AG09309 (cell line): ENCODE data around the gene MAP3K5.
"Not testable (repeated sequence)": the region's sequence is repeated elsewhere in the genome, so short reads cannot be mapped to it uniquely, and the experiment has no call there.

Experiments
- DNase-seq: peaks from one replicate; pipeline ENCODE4 v3.0.0-alpha.2; 2010; ENCODE audit warnings: low read depth
- H3K4me3 ChIP-seq: 2 replicates; pipeline ENCODE4 v1.5.1; 2011; ENCODE audit warnings: mild to moderate bottlenecking, low read depth, low read length, moderate library complexity; ENCODE audit not compliant: control insufficient read depth
- TF ChIP-seq, protein P1 (sequence below): IDR thresholded peaks from 2 replicates; pipeline ENCODE4 v1.5.1; 2011; ENCODE audit warnings: mild to moderate bottlenecking, low read depth, low read length, inconsistent platforms; ENCODE audit not compliant: insufficient read depth, control insufficient read depth; ENCODE audit errors: missing control alignments

MAP3K5 gene

DNA sequence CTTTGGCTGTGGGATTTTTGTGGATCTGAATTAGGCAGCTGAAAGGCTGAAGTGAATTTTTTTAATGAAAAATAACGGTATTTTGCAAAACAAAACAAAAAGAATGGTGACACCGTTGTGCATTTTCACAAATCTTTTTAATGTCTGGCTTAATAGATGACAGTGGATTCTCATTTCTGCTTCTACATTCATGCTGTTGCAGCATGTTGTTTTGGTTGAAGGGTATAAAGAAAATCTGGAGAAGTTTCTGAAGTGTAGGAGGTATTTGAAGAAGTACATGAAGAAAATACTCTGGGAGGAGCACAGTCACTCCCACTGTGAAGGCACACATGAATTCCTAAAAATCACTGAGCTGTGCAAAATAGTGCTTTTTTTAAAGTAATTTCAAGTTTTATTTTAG lies 3.1 kb upstream of the MAP3K5 start:
- no peak overlapping the region for H3K4me3 ChIP-seq
- TF ChIP-seq, protein P1, sequence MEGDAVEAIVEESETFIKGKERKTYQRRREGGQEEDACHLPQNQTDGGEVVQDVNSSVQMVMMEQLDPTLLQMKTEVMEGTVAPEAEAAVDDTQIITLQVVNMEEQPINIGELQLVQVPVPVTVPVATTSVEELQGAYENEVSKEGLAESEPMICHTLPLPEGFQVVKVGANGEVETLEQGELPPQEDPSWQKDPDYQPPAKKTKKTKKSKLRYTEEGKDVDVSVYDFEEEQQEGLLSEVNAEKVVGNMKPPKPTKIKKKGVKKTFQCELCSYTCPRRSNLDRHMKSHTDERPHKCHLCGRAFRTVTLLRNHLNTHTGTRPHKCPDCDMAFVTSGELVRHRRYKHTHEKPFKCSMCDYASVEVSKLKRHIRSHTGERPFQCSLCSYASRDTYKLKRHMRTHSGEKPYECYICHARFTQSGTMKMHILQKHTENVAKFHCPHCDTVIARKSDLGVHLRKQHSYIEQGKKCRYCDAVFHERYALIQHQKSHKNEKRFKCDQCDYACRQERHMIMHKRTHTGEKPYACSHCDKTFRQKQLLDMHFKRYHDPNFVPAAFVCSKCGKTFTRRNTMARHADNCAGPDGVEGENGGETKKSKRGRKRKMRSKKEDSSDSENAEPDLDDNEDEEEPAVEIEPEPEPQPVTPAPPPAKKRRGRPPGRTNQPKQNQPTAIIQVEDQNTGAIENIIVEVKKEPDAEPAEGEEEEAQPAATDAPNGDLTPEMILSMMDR: no peak
- no peak for DNase-seq

DNA sequence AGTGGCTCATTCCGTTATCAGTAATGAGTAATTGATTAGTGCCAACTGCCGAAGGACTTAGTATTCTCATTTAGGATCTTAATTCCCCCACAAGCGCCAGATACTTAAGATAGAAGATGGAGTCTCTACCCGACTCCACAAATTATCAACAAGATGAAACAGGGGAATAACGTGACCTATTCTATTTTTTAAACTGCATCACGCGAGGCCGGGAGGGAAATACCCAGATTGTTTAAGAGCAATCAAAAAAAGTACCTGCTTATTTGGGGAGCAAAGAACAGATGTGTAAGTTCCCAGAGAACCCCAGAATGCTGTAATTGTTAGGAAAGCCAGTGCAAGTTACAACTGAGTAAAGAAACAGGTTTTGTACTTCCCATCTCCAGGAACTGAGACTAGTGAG lies 1.1 kb upstream of the MAP3K5 start:
- peak overlapping the region; percentile 98 for H3K4me3 ChIP-seq
- TF ChIP-seq, protein P1: no peak
- DNase-seq: no peak

DNA sequence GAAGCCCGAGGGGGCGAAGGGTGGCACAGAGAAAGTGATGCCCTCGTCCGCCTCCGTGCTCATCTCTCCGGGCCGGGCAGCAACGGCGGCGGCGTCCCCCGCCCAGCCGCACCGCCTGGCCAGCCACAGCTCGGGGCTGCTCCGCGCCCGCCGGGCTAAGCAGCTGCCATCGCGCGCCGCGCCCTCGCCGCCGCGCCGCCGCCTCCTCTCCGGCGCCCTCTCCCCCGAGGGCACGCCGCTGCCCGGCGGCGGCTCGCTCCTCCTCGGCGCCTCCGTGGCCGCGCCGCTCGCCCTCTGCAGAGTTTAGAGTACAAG lies 225 bp downstream of the MAP3K5 start:
- peak overlapping the region; percentile 98 for H3K4me3 ChIP-seq
- TF ChIP-seq, protein P1: no peak
- no peak for DNase-seq

DNA sequence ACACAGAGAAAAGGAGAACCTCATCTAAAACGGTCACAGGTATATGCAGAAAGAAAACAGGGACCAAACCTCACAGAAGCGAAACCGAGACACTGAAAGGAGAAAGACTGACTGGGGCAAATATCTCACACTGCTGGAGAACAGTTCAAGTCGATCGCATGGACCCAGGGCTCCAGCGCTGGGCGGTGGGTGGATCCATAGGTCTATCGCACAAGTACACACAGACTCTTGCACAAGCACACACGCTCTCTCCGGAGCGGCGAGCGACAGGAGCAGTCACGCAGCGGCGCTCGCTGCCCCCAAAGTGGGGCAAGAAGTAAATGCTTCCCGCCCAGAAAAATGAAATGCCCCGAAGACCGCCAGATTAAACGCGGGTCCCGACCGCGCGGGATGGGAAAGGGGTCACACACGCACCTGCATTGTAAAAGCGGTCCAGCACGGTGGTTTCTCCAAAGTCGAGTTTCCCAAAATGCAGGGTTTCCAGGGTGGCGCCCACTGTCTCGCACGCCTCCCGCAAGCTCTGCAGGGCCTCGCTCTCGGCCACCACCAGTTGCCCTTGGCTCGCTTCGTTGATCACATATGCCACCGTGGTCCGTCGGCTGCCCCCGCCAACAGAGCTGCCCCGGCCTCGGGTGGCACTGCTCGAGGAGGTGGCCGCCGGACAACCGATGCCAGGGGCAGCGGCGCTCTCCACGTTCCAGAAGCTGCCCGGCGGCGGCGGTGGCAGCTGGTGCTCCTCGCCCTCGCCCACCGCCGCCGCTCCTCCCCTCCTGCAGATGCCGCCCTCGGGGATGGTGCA lies 782 bp downstream of the MAP3K5 start:
- peak overlapping the region; percentile 98 for H3K4me3 ChIP-seq
- TF ChIP-seq, protein P1: no peak
- DNase-seq: no peak

DNA sequence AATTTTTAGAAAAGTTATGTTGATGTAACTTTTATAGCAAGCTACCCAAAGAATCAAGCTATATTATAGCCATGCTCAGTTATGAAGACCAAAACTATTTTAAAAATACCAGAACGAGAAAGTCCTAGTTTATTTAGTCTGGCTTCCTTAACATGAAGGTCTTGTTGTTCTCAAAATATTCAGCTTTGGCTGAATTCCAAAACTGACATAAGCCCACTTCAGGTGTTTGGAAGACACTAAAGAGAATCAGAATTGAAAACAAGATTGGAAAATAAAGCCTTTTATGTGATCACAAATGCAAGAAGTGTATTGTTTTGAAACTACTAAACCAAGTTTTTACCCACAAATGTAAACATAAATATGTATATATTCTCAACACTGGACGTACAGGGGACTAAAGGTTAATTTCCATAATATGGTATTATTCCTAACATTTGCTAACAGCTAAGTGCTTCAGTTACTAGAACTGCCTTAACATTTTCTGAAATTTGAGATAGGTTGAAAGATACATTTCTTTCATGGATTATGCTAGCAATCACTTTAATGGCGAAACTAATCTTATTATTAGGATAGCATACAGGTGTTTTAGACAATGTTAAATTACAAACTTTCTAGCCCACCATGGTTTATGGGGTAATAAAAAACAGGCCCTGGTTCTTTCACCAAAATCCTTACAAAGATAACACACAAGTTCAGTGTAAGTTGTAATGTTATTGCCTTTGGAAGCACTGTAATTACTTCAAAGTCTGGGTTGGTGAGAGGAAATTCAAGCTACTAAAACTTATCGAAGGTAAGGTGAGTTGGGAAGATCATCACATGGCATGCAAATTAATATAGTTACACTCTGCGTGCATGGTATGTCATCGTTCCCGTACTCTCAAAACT lies 1.6 kb downstream of the MAP3K5 start:
- TF ChIP-seq, protein P1: no peak
- DNase-seq: no peak
- H3K4me3 ChIP-seq: peak overlapping the region; percentile 98

DNA sequence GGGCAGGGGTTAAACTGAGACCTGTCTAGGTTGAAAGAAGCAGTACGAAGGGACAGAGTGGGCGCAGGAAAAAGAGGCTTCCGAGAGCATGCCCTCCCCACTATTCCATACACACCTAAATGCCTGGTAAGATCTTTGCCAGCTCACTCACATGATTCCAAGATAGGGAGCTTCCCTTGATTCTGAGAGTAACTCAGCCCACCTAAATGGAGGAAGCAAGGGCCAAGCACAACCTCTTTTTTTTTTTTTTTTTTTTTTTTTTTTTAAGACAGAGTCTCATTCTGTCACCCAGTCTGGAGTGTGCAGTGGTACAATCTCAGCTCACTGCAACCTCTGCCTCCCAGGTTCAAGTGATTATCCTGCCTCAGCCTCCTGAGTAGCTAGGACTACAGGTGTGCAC lies 2.8 kb downstream of the MAP3K5 start:
- H3K4me3 ChIP-seq, DNase-seq: not testable (repeated sequence)

DNA sequence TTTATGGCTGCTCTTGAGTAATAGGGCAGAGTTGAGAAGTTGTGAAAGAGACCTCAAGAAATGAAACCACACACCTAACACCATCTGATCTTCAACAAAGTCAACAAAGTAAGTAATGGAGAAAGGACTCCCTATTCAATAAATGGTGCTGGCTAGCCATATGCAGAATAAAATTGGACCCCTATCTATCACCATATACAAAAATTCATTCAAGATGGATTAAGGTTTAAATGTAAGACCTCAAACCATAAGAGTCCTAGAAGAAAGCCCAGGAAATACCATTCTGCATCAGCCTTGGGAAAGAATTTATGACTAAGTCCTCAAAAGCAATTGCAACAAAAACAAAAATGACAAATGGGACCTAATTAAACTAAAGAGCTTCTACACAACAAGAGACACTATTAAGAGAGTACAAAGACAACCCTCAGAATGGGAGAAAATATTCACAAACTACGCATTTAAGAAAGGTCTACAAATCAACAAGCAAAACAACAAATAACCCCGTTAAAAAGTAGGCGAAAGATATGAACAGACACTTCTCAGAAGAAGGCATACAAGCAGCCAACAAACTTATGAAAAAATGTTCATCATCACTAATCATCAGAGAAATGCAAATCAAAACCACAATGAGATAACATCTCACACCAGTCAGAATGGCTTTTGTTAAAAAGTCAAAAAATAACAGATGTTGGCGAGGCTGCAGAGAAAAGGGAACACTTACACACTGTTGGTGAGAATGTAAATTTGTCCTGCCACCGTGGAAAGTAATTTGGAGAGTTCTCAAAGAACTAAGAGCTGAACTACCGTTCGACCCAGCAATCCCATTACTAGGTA lies 4.0 kb downstream of the MAP3K5 start:
- DNase-seq: peak; percentile 51
- TF ChIP-seq, protein P1: no peak
- no peak overlapping the region for H3K4me3 ChIP-seq
